ENCODE measurements around the gene GPR39. TPM values are rescaled to one million over a fixed set of nuclear protein-coding genes. Genes with fewer than 3 reads are reported as not detected.

Gene GPR39
- polyA plus RNA-seq, 2 of the 4 experiments (the other 2 are of a cell fraction), result 11.3 to 11.8 TPM

- Histone ChIP-seq H3K27ac (no peak overlapping the region; a peak in 1 of 6 replicates), H3K4me2 (no peak overlapping the region), H3K9me3 (no peaks in the 10 kb centered on the region), H3K4me3 (no peak overlapping the region), H3K4me1 (peaks cover 15% of the 10 kb centered on the region; the same call in 2 of the 3 replicates)
- ATAC-seq (no peak), DNase-seq (ENCODE audit: low read depth in 1 of 2, low spot score in 1 of 2) (no peak), FAIRE-seq (no peak)
- 91% methylated on average over 7 of the region's 8 CpGs for WGBS (ENCODE audit: missing lambda C conversion rate)
- ChIA-PET POLR2A (no interaction called here), CTCF (interaction anchor here (1.6 kb wide), 1 partner anchor 59 kb away, joined by 3 read pairs; no protein-coding TSS in a partner anchor)
- TF ChIP-seq FOXS1 (CRISPR knock-in tag; IDR thresholded peaks at IDR 0.05), result no peak
- TF ChIP-seq EHMT2 (IDR thresholded peaks at IDR 0.05; ENCODE audit: low read depth), result no peak
- no peak for TF ChIP-seq HOXB5 (CRISPR knock-in tag; IDR thresholded peaks at IDR 0.05)
- TF ChIP-seq, protein P1, sequence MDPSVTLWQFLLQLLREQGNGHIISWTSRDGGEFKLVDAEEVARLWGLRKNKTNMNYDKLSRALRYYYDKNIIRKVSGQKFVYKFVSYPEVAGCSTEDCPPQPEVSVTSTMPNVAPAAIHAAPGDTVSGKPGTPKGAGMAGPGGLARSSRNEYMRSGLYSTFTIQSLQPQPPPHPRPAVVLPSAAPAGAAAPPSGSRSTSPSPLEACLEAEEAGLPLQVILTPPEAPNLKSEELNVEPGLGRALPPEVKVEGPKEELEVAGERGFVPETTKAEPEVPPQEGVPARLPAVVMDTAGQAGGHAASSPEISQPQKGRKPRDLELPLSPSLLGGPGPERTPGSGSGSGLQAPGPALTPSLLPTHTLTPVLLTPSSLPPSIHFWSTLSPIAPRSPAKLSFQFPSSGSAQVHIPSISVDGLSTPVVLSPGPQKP (IDR thresholded peaks at IDR 0.05; ENCODE audit: low read depth, low read length), result no peak
- TF ChIP-seq POLR2AphosphoS2 (conservative IDR thresholded peaks at IDR 0.05; ENCODE audit: low read length), result no peak
Observed at GRCh38 chr2:132621131-132621875, 204.7 kb downstream of the GPR39 start.

- ChIA-PET POLR2A (no interaction called here), CTCF (interaction anchor here (1.6 kb wide), 1 partner anchor 57 kb away, joined by 3 read pairs; no protein-coding TSS in a partner anchor)
- peaks cover 19% of the 10 kb centered on the region; the same call in 2 of the 3 replicates for H3K4me1 ChIP-seq
- peak overlapping the region; percentile 9; the same call in 1 of the 3 replicates for H3K4me2 ChIP-seq
- no peaks in the 10 kb centered on the region for H3K9me3 ChIP-seq
- WGBS (ENCODE audit: missing lambda C conversion rate), result 85% methylated on average over 9 of the region's 9 CpGs
- ATAC-seq (no peak), DNase-seq (ENCODE audit: low read depth in 1 of 2, low spot score in 1 of 2) (no peak), FAIRE-seq (no peak)
- peak overlapping the region; percentile 44 to 77; a peak in 4 of 6 replicates for H3K27ac ChIP-seq
- TF ChIP-seq TP53 (CRISPR knock-in tag; IDR thresholded peaks at IDR 0.05) (no peak), KDM1A (IDR thresholded peaks at IDR 0.05; ENCODE audit: low read depth) (no peak), SMC3 (IDR thresholded peaks at IDR 0.05) (no peak), TFCP2L1 (CRISPR knock-in tag; IDR thresholded peaks at IDR 0.05) (no peak), RNF2 (IDR thresholded peaks at IDR 0.05; ENCODE audit: borderline replicate concordance, low read depth) (no peak), HOXA7 (CRISPR knock-in tag; IDR thresholded peaks at IDR 0.05) (no peak), POLR2AphosphoS2 (conservative IDR thresholded peaks at IDR 0.05; ENCODE audit: low read length) (no peak), ZC3H11A (IDR thresholded peaks at IDR 0.05) (no peak)
- TF ChIP-seq, protein P2, sequence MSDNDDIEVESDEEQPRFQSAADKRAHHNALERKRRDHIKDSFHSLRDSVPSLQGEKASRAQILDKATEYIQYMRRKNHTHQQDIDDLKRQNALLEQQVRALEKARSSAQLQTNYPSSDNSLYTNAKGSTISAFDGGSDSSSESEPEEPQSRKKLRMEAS (IDR thresholded peaks at IDR 0.05), result no peak
- TF ChIP-seq, protein P3, sequence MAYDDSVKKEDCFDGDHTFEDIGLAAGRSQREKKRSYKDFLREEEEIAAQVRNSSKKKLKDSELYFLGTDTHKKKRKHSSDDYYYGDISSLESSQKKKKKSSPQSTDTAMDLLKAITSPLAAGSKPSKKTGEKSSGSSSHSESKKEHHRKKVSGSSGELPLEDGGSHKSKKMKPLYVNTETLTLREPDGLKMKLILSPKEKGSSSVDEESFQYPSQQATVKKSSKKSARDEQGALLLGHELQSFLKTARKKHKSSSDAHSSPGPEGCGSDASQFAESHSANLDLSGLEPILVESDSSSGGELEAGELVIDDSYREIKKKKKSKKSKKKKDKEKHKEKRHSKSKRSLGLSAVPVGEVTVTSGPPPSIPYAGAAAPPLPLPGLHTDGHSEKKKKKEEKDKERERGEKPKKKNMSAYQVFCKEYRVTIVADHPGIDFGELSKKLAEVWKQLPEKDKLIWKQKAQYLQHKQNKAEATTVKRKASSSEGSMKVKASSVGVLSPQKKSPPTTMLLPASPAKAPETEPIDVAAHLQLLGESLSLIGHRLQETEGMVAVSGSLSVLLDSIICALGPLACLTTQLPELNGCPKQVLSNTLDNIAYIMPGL (CRISPR knock-in tag; IDR thresholded peaks at IDR 0.05; ENCODE audit: borderline replicate concordance), result no peak
- no peak overlapping the region for H3K4me3 ChIP-seq
Observed at GRCh38 chr2:132623096-132623839, 206.7 kb downstream of the GPR39 start.

GRCh38 chr2:132627536-132627935 is 210.9 kb downstream of the GPR39 start:
- DNase-seq (ENCODE audit: low read depth in 1 of 2, low spot score in 1 of 2) (no peak), ATAC-seq (no peak), FAIRE-seq (no peak)
- ChIA-PET CTCF (no interaction called here), POLR2A (no interaction called here)
- no peaks in the 10 kb centered on the region for H3K9me3 ChIP-seq
- H3K27ac ChIP-seq, result peak overlapping the region in 1 of 2 experiments; percentile 2; a peak in 2 of 6 replicates
- no peak overlapping the region for H3K4me3 ChIP-seq
- peaks cover 25% of the 10 kb centered on the region for H3K4me1 ChIP-seq
- WGBS (ENCODE audit: missing lambda C conversion rate), result 69% methylated on average over 3 of the region's 3 CpGs
- H3K4me2 ChIP-seq, result no peak overlapping the region
- TF ChIP-seq CBX8 (IDR thresholded peaks at IDR 0.05) (no peak), TFCP2L1 (CRISPR knock-in tag; IDR thresholded peaks at IDR 0.05) (no peak), HOXB5 (CRISPR knock-in tag; IDR thresholded peaks at IDR 0.05) (no peak), KDM5A (IDR thresholded peaks at IDR 0.05) (no peak), GATA3 (IDR thresholded peaks at IDR 0.05; ENCODE audit: borderline replicate concordance) (no peak), JUN (IDR thresholded peaks at IDR 0.05) (no peak), MYC (IDR thresholded peaks at IDR 0.05; ENCODE audit: borderline replicate concordance, low read length) (no peak), EP300 (IDR thresholded peaks at IDR 0.05) (no peak), TP53 (CRISPR knock-in tag; IDR thresholded peaks at IDR 0.05) (no peak), POLR2AphosphoS2 (conservative IDR thresholded peaks at IDR 0.05; ENCODE audit: low read length) (no peak), CBX2 (IDR thresholded peaks at IDR 0.05; ENCODE audit: borderline replicate concordance, low read depth) (no peak)

Measured in A549 (cell line).